ENCODE data around the gene TAF13. TPM values are rescaled to one million over a fixed set of nuclear protein-coding genes. Genes with fewer than 3 reads are reported as not detected.

TAF13 gene
- total RNA-seq: 28.7 TPM

- Histone ChIP-seq H3K9me3 (no peaks in the 10 kb centered on the region), H3K4me3 (peak within 1 kb of the TSS; percentile 70 to 83), H3K36me3 (no peaks in the 10 kb centered on the region), H3K27ac (peak within 1 kb of the TSS; percentile 89), H3K4me1 (peaks cover 19% of the 10 kb centered on the region), H3K27me3 (no peaks in the 10 kb centered on the region)
- intact Hi-C loops (cut with DNase I): no loop called here
- TF ChIP-seq, protein P1, sequence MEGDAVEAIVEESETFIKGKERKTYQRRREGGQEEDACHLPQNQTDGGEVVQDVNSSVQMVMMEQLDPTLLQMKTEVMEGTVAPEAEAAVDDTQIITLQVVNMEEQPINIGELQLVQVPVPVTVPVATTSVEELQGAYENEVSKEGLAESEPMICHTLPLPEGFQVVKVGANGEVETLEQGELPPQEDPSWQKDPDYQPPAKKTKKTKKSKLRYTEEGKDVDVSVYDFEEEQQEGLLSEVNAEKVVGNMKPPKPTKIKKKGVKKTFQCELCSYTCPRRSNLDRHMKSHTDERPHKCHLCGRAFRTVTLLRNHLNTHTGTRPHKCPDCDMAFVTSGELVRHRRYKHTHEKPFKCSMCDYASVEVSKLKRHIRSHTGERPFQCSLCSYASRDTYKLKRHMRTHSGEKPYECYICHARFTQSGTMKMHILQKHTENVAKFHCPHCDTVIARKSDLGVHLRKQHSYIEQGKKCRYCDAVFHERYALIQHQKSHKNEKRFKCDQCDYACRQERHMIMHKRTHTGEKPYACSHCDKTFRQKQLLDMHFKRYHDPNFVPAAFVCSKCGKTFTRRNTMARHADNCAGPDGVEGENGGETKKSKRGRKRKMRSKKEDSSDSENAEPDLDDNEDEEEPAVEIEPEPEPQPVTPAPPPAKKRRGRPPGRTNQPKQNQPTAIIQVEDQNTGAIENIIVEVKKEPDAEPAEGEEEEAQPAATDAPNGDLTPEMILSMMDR (IDR thresholded peaks at IDR 0.05): peak; percentile 16 to 36 (median 23)
- peak; percentile 99 for TF ChIP-seq POLR2AphosphoS5 (IDR thresholded peaks at IDR 0.05; ENCODE audit: insufficient read depth in 1 of 2, low read depth in 1 of 2)
- peak in 1 of 2 donors; percentile 82 for TF ChIP-seq POLR2A (IDR thresholded peaks at IDR 0.05)
- peak in 1 of 2 donors; percentile 93 for DNase-seq (ENCODE audit: extremely low spot score in 2 of 2)
Measured at GRCh38 chr1:109075531-109076490, at the start of gene TAF13. Gene TAF13 (minus strand): TSS chr1:109076003. CDS start chr1:109075947, 56 bp downstream.

GRCh38 chr1:109120356-109120755 lies 44.6 kb upstream of the TAF13 start:
- H3K4me1 ChIP-seq: no peaks in the 10 kb centered on the region
- TF ChIP-seq POLR2A (IDR thresholded peaks at IDR 0.05) (no peak), POLR2AphosphoS5 (IDR thresholded peaks at IDR 0.05; ENCODE audit: insufficient read depth in 1 of 2, low read depth in 1 of 2) (no peak)
- TF ChIP-seq, protein P1 (IDR thresholded peaks at IDR 0.05): no peak
- DNase-seq (ENCODE audit: extremely low spot score in 2 of 2): no peak
- no peak overlapping the region for H3K4me3 ChIP-seq
- no peaks in the 10 kb centered on the region for H3K36me3 ChIP-seq
- H3K9me3 ChIP-seq: no peaks in the 10 kb centered on the region
- H3K27ac ChIP-seq: no peak overlapping the region
- intact Hi-C loops (cut with DNase I): no loop called here
- H3K27me3 ChIP-seq: no peaks in the 10 kb centered on the region

DNA sequence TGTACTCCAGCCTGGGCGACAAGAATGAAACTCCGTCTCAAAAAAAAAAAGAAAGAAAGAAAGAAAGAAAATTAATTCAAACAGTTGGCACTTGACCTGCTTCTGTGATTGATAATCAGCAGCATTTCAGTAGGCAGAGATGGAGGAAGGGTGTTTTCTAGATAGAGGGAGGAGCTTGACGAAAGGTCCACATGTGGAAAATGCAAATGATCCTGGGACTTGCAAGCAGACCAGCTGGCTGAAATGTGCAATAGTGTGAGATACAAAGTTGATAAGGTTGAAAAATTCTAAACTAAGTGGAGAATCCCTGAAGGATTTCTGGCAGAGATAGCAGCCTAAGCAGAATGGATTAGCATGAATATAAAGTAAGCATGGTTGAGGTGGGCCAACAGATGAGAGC lies 42.3 kb upstream of the TAF13 start:
- Histone ChIP-seq H3K9me3 (no peaks in the 10 kb centered on the region), H3K36me3 (no peaks in the 10 kb centered on the region), H3K27me3 (no peaks in the 10 kb centered on the region), H3K4me3 (no peak overlapping the region), H3K4me1 (peaks cover 14% of the 10 kb centered on the region), H3K27ac (no peak overlapping the region)
- DNase-seq (ENCODE audit: extremely low spot score in 2 of 2): no peak
- intact Hi-C loops (cut with DNase I): loop anchor here (5.0 kb wide), 1 partner anchor 366 kb away; no protein-coding TSS in a partner anchor
- TF ChIP-seq, protein P1 (IDR thresholded peaks at IDR 0.05): no peak
- TF ChIP-seq POLR2AphosphoS5 (IDR thresholded peaks at IDR 0.05; ENCODE audit: insufficient read depth in 1 of 2, low read depth in 1 of 2): no peak
- no peak for TF ChIP-seq POLR2A (IDR thresholded peaks at IDR 0.05)

DNA sequence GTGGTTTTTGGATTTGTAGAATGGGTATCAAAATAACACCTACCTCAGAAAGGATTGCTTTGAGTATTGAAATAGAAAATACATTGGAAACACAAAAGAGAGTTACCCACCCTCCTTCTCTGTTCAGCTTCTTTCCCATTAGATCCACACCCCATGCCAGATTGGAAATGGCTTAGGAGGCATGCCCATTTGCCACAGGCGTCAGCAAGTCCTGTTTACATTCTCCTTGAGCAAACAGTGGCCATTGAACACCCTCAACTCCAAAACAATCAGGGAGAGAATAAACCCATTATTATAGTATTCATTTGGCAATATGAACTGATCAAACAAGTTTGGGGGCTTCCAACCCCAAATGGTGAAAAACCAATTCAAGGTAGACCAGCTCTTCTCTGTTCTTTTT lies 40.5 kb upstream of the TAF13 start:
- H3K27ac ChIP-seq: no peak overlapping the region
- TF ChIP-seq, protein P1 (IDR thresholded peaks at IDR 0.05): no peak
- TF ChIP-seq POLR2A (IDR thresholded peaks at IDR 0.05) (no peak), POLR2AphosphoS5 (IDR thresholded peaks at IDR 0.05; ENCODE audit: insufficient read depth in 1 of 2, low read depth in 1 of 2) (no peak)
- H3K27me3 ChIP-seq: no peaks in the 10 kb centered on the region
- H3K9me3 ChIP-seq: no peaks in the 10 kb centered on the region
- peaks cover 26% of the 10 kb centered on the region for H3K4me1 ChIP-seq
- DNase-seq (ENCODE audit: extremely low spot score in 2 of 2): no peak
- H3K4me3 ChIP-seq: no peak overlapping the region
- intact Hi-C loops (cut with DNase I): loop anchor here (5.0 kb wide), 1 partner anchor 364 kb away; no protein-coding TSS in a partner anchor
- H3K36me3 ChIP-seq: no peaks in the 10 kb centered on the region

All from vagina (tissue), 2 donors.